HEK293 (cell line): ENCODE data around the gene NFIC.

Source experiments
- CTCF ChIA-PET: fragments of 350-600 bp; formaldehyde crosslinking; extraction: SDS; loops from one replicate; lab custom pipeline; 2021; ENCODE audit warnings: antibody characterized with exemption; lab: Yijun Ruan, JAX
- POLR2A ChIA-PET: fragments of 300-600 bp; formaldehyde crosslinking; extraction: SDS; loops from one replicate; lab custom pipeline; 2020; ENCODE audit warnings: antibody characterized with exemption, inconsistent platforms; lab: Yijun Ruan, JAX
- H3K27ac ChIP-seq: fragments of 200-500 bp; sonication (Bioruptor generic); 2 replicates; pipeline ENCODE4 v1.5.1; 2014; ENCODE audit warnings: low read depth, low read length, control low read depth, inconsistent platforms; ENCODE audit errors: extremely low read depth
- H3K36me3 ChIP-seq, 2 experiments: fragments of 200-500 bp in 1 of 2; sonication (Bioruptor generic) in 1 of 2; 1 replicate in 1 of 2; 2 replicates in 1 of 2; pipeline ENCODE4 v1.5.1; 2014 to 2017; ENCODE audit warnings: inconsistent platforms in 2 of 2, low read length in 2 of 2; ENCODE audit not compliant: control insufficient read depth in 2 of 2, insufficient read depth in 1 of 2
- H3K4me1 ChIP-seq: fragments of 200-500 bp; sonication (Bioruptor generic); 2 replicates; pipeline ENCODE4 v1.5.1; 2014; ENCODE audit warnings: mild to moderate bottlenecking, low read length, inconsistent platforms; ENCODE audit not compliant: control insufficient read depth, insufficient read depth
- H3K4me3 ChIP-seq: 2 replicates; pipeline ENCODE4 v1.5.1; 2011; ENCODE audit warnings: low read depth, mild to moderate bottlenecking, control low read depth, low read length, moderate library complexity
- H3K9me3 ChIP-seq: fragments of 200-500 bp; sonication (Bioruptor generic); 2 replicates; pipeline ENCODE4 v1.5.1; 2014; ENCODE audit warnings: low read depth, low read length, inconsistent platforms; ENCODE audit not compliant: control insufficient read depth, insufficient read depth
- HOXA7 ChIP-seq: sonication (generic); formaldehyde crosslinking; IDR thresholded peaks from 2 replicates; pipeline ENCODE4 v1.8.1; 2022; ENCODE audit warnings: missing genetic modification reagents, borderline replicate concordance
- KLF1 ChIP-seq: fragments of 450-650 bp; formaldehyde crosslinking; IDR thresholded peaks from 2 replicates; pipeline ENCODE4 v1.5.1; 2016; ENCODE audit warnings: missing biosample characterization, missing genetic modification characterization
- SP2 ChIP-seq: fragments of 450-650 bp; formaldehyde crosslinking; IDR thresholded peaks from 2 replicates; pipeline ENCODE4 v1.5.1; 2016; ENCODE audit warnings: missing biosample characterization, missing genetic modification characterization
- TRIM28 ChIP-seq: IDR thresholded peaks from 2 replicates; pipeline ENCODE4 v1.6.1; 2011; ENCODE audit warnings: low read length, control low read depth, borderline replicate concordance
- ZBTB48 ChIP-seq: fragments of 450-650 bp; formaldehyde crosslinking; IDR thresholded peaks from 2 replicates; pipeline ENCODE4 v1.5.1; 2016; ENCODE audit warnings: missing biosample characterization, missing genetic modification characterization
- ZBTB8A ChIP-seq: fragments of 450-650 bp; formaldehyde crosslinking; IDR thresholded peaks from 2 replicates; pipeline ENCODE4 v1.5.1; 2016; ENCODE audit warnings: missing biosample characterization, missing genetic modification characterization
- ZEB2 ChIP-seq: fragments of 450-650 bp; formaldehyde crosslinking; IDR thresholded peaks from 2 replicates; pipeline ENCODE4 v1.5.1; 2016; ENCODE audit warnings: missing biosample characterization, missing genetic modification characterization
- ZFP41 ChIP-seq: fragments of 450-650 bp; formaldehyde crosslinking; IDR thresholded peaks from 2 replicates; pipeline ENCODE4 v1.5.1; 2016; ENCODE audit warnings: missing biosample characterization, missing genetic modification characterization, borderline replicate concordance
- ZNF114 ChIP-seq: fragments of 450-650 bp; formaldehyde crosslinking; IDR thresholded peaks from 2 replicates; pipeline ENCODE4 v1.5.0; 2017; ENCODE audit warnings: missing biosample characterization, missing genetic modification characterization
- ZNF133 ChIP-seq: fragments of 450-650 bp; formaldehyde crosslinking; IDR thresholded peaks from 2 replicates; pipeline ENCODE4 v1.5.1; 2016; ENCODE audit warnings: missing biosample characterization, missing genetic modification characterization
- ZNF174 ChIP-seq: fragments of 450-650 bp; formaldehyde crosslinking; IDR thresholded peaks from 2 replicates; pipeline ENCODE4 v1.5.0; 2017; ENCODE audit warnings: missing biosample characterization, mild to moderate bottlenecking, missing genetic modification characterization
- ZNF221 ChIP-seq: fragments of 450-650 bp; formaldehyde crosslinking; IDR thresholded peaks from 2 replicates; pipeline ENCODE4 v1.5.1; 2017; ENCODE audit warnings: missing biosample characterization, missing genetic modification characterization, borderline replicate concordance
- ZNF311 ChIP-seq: fragments of 450-650 bp; formaldehyde crosslinking; IDR thresholded peaks from 2 replicates; pipeline ENCODE4 v1.5.1; 2017; ENCODE audit warnings: missing biosample characterization, missing genetic modification characterization, borderline replicate concordance
- ZNF335 ChIP-seq: fragments of 450-650 bp; formaldehyde crosslinking; conservative IDR thresholded peaks from 2 replicates; pipeline ENCODE4 v1.5.1; 2016; ENCODE audit warnings: missing biosample characterization, missing genetic modification characterization
- ZNF610 ChIP-seq: fragments of 450-650 bp; formaldehyde crosslinking; IDR thresholded peaks from 2 replicates; pipeline ENCODE4 v1.5.1; 2016; ENCODE audit warnings: missing biosample characterization, missing genetic modification characterization, borderline replicate concordance
- ZNF623 ChIP-seq: fragments of 450-650 bp; formaldehyde crosslinking; IDR thresholded peaks from 2 replicates; pipeline ENCODE4 v1.5.1; 2016; ENCODE audit warnings: missing biosample characterization, missing genetic modification characterization
- ZNF76 ChIP-seq: fragments of 450-650 bp; formaldehyde crosslinking; IDR thresholded peaks from 2 replicates; pipeline ENCODE4; 2016; ENCODE audit warnings: low read depth, missing biosample characterization, missing genetic modification characterization, borderline replicate concordance
- ZNF777 ChIP-seq: fragments of 450-650 bp; formaldehyde crosslinking; IDR thresholded peaks from 2 replicates; pipeline ENCODE4 v1.5.1; 2017; ENCODE audit warnings: missing biosample characterization, missing genetic modification characterization, borderline replicate concordance
- ZNF843 ChIP-seq: fragments of 450-650 bp; formaldehyde crosslinking; IDR thresholded peaks from 2 replicates; pipeline ENCODE4 v1.5.1; 2016; ENCODE audit warnings: missing biosample characterization, missing genetic modification characterization
- ZXDB ChIP-seq: fragments of 450-650 bp; formaldehyde crosslinking; IDR thresholded peaks from 2 replicates; pipeline ENCODE4 v1.5.1; 2016; ENCODE audit warnings: missing biosample characterization, missing genetic modification characterization
- TF ChIP-seq, protein P1 (sequence below): fragments of 450-650 bp; formaldehyde crosslinking; IDR thresholded peaks from 2 replicates; pipeline ENCODE4 v1.5.1; 2016; ENCODE audit warnings: missing biosample characterization, missing genetic modification characterization
- TF ChIP-seq, protein P2 (sequence below): fragments of 450-650 bp; formaldehyde crosslinking; IDR thresholded peaks from 2 replicates; pipeline ENCODE4 v1.5.0; 2017; ENCODE audit warnings: missing biosample characterization, missing genetic modification characterization, borderline replicate concordance
- TF ChIP-seq, protein P3 (sequence below): fragments of 450-650 bp; formaldehyde crosslinking; IDR thresholded peaks from 2 replicates; pipeline ENCODE4 v1.5.1; 2017; ENCODE audit warnings: missing biosample characterization, missing genetic modification characterization
- TF ChIP-seq, protein P4 (sequence below): fragments of 450-650 bp; formaldehyde crosslinking; IDR thresholded peaks from 2 replicates; pipeline ENCODE4 v1.5.1; 2016; ENCODE audit warnings: missing biosample characterization, missing genetic modification characterization
- TF ChIP-seq, protein P5 (sequence below): fragments of 450-650 bp; formaldehyde crosslinking; IDR thresholded peaks from 2 replicates; pipeline ENCODE4 v1.5.1; 2016; ENCODE audit warnings: missing biosample characterization, missing genetic modification characterization

The NFIC gene

DNA sequence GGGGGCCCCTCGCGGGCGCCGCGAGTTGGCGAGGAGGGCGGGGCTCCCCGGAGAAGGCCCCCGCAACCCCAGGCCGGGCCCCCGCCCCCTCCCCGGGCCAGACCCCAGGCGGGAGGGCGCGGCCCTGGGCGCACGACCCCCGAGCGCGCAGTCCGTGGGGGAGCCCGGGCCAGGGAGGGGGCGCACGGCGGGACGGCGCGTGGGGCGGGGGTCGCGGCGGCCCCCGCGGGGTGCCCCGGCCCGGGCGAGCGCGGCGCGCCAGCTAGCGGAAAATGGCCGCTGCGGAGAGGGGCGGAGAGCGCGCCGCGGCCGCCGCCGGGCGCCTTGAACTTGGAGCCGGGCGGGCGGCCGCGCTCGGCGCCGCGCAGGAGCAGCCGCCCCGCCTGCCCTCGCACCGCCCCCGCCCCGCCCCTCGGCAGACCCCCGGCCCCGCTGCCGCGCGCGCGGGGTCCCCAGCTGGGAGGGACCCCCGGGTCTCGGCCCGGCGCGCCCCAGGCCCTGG is 6.4 kb upstream of the NFIC start (continued):
- TF ChIP-seq ZNF843 (tag by site-specific recombination), result no peak

DNA sequence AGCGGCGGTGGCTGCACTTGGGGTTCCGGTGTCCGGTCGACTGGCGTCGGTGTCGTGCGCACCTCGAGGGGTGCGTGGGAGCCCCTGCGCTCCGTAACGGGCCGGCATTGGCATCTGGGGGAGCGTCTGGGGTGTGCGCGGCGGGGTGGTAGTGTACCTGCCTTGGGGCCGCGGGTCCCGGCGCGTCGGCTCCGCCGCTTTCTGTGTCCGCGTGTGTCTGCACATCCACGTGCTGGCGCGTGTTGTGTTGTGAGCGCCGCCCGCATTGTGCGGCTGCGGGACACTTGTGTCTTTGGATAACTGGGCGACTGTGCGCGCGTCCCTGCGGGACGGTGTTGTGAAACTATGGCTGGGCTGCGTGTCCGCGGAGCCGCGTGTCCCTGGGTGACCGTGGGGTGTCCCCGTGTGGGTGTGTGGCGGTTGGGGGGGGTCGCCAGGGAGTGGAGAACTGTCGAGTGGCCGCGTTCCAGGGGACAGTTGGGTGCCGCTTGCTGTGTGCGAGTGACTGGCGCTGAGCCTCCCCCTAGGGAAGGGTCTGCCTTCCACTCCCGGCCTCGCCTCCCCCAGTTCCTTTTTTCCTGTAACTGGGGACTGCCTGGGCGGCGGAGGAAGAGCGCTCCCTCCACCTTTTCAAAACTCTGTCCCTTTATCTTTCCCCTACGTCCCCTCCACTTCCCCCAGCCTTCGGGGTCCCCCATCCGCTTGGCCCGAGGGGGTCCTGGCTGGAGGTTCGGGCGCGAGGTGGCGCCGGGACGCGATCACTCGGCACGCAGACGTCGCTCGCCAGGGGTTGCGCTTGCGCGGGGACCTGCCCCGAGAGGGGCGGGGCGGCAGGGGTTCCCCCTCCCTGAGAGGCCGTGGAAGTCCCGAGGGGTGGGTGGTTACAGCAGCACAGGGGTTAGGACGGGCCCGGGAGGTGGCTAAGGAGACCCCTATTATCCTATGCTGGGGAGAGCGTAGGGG is 5.7 kb upstream of the NFIC start:
- ChIA-PET CTCF (no interaction called here), POLR2A (no interaction called here)
- H3K9me3 ChIP-seq, result no peaks in the 10 kb centered on the region
- H3K4me3 ChIP-seq, result peak overlapping the region; percentile 61
- H3K27ac ChIP-seq, result no peak overlapping the region; the same call in 1 of the 2 replicates
- H3K36me3 ChIP-seq, result no peaks in the 10 kb centered on the region
- H3K4me1 ChIP-seq, result peaks cover 3% of the 10 kb centered on the region; the same call in 1 of the 2 replicates
- peak; percentile 48; the same call in 1 of the 2 replicates for TF ChIP-seq ZBTB48
- no peak for TF ChIP-seq ZNF311 (tag by site-specific recombination)
- TF ChIP-seq, protein P1, sequence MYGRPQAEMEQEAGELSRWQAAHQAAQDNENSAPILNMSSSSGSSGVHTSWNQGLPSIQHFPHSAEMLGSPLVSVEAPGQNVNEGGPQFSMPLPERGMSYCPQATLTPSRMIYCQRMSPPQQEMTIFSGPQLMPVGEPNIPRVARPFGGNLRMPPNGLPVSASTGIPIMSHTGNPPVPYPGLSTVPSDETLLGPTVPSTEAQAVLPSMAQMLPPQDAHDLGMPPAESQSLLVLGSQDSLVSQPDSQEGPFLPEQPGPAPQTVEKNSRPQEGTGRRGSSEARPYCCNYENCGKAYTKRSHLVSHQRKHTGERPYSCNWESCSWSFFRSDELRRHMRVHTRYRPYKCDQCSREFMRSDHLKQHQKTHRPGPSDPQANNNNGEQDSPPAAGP (tag by site-specific recombination), result peak; percentile 71; the same call in 1 of the 2 replicates
- TF ChIP-seq, protein P2, sequence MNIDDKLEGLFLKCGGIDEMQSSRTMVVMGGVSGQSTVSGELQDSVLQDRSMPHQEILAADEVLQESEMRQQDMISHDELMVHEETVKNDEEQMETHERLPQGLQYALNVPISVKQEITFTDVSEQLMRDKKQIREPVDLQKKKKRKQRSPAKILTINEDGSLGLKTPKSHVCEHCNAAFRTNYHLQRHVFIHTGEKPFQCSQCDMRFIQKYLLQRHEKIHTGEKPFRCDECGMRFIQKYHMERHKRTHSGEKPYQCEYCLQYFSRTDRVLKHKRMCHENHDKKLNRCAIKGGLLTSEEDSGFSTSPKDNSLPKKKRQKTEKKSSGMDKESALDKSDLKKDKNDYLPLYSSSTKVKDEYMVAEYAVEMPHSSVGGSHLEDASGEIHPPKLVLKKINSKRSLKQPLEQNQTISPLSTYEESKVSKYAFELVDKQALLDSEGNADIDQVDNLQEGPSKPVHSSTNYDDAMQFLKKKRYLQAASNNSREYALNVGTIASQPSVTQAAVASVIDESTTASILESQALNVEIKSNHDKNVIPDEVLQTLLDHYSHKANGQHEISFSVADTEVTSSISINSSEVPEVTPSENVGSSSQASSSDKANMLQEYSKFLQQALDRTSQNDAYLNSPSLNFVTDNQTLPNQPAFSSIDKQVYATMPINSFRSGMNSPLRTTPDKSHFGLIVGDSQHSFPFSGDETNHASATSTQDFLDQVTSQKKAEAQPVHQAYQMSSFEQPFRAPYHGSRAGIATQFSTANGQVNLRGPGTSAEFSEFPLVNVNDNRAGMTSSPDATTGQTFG (tag by site-specific recombination), result no peak
- TF ChIP-seq ZNF777 (tag by site-specific recombination), result peak; percentile 57; the same call in 1 of the 2 replicates
- TF ChIP-seq, protein P3, sequence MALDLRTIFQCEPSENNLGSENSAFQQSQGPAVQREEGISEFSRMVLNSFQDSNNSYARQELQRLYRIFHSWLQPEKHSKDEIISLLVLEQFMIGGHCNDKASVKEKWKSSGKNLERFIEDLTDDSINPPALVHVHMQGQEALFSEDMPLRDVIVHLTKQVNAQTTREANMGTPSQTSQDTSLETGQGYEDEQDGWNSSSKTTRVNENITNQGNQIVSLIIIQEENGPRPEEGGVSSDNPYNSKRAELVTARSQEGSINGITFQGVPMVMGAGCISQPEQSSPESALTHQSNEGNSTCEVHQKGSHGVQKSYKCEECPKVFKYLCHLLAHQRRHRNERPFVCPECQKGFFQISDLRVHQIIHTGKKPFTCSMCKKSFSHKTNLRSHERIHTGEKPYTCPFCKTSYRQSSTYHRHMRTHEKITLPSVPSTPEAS (tag by site-specific recombination), result 0 out of 2 replicates have a peak, but pooled peaks have one; percentile 34
- no peak for TF ChIP-seq ZNF221 (tag by site-specific recombination)
- TF ChIP-seq ZNF623 (tag by site-specific recombination), result no peak
- no peak for TF ChIP-seq ZNF133 (tag by site-specific recombination)
- TF ChIP-seq, protein P4, sequence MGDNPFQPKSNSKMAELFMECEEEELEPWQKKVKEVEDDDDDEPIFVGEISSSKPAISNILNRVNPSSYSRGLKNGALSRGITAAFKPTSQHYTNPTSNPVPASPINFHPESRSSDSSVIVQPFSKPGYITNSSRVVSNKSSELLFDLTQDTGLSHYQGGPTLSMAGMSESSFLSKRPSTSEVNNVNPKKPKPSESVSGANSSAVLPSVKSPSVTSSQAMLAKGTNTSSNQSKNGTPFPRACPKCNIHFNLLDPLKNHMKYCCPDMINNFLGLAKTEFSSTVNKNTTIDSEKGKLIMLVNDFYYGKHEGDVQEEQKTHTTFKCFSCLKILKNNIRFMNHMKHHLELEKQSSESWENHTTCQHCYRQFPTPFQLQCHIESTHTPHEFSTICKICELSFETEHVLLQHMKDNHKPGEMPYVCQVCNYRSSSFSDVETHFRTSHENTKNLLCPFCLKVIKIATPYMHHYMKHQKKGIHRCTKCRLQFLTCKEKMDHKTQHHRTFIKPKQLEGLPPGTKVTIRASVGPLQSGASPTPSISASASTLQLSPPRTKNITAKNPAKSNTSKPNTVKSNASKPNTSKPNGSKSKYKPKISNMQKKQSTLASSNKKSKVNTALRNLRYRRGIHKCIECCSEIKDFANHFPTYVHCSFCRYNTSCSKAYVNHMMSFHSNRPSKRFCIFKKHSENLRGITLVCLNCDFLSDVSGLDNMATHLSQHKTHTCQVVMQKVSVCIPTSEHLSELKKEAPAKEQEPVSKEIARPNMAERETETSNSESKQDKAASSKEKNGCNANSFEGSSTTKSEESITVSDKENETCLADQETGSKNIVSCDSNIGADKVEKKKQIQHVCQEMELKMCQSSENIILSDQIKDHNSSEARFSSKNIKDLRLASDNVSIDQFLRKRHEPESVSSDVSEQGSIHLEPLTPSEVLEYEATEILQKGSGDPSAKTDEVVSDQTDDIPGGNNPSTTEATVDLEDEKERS (tag by site-specific recombination), result no peak
- TF ChIP-seq HOXA7 (CRISPR knock-in tag), result no peak
- TF ChIP-seq, protein P5, sequence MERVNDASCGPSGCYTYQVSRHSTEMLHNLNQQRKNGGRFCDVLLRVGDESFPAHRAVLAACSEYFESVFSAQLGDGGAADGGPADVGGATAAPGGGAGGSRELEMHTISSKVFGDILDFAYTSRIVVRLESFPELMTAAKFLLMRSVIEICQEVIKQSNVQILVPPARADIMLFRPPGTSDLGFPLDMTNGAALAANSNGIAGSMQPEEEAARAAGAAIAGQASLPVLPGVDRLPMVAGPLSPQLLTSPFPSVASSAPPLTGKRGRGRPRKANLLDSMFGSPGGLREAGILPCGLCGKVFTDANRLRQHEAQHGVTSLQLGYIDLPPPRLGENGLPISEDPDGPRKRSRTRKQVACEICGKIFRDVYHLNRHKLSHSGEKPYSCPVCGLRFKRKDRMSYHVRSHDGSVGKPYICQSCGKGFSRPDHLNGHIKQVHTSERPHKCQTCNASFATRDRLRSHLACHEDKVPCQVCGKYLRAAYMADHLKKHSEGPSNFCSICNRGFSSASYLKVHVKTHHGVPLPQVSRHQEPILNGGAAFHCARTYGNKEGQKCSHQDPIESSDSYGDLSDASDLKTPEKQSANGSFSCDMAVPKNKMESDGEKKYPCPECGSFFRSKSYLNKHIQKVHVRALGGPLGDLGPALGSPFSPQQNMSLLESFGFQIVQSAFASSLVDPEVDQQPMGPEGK (tag by site-specific recombination), result peak; percentile 89
- peak; percentile 81 for TF ChIP-seq ZEB2 (tag by site-specific recombination)
- peak; percentile 35 for TF ChIP-seq SP2
- TF ChIP-seq ZNF610 (tag by site-specific recombination), result 0 out of 2 replicates have a peak, but pooled peaks have one; percentile 56
- TF ChIP-seq KLF1 (tag by site-specific recombination), result no peak; the same call in 1 of the 2 replicates
- 0 out of 2 replicates have a peak, but pooled peaks have one; percentile 39 for TF ChIP-seq ZXDB (tag by site-specific recombination)
- no peak for TF ChIP-seq ZNF174
- no peak for TF ChIP-seq TRIM28
- 0 out of 2 replicates have a peak, but pooled peaks have one; percentile 14 for TF ChIP-seq ZNF76
- peak; percentile 40 for TF ChIP-seq ZNF335 (tag by site-specific recombination)
- TF ChIP-seq ZBTB8A, result 0 out of 2 replicates have a peak, but pooled peaks have one; percentile 32
- TF ChIP-seq ZNF114 (tag by site-specific recombination), result no peak
- no peak for TF ChIP-seq ZFP41
